ENCODE measurements around the gene HTRA3.

DNA sequence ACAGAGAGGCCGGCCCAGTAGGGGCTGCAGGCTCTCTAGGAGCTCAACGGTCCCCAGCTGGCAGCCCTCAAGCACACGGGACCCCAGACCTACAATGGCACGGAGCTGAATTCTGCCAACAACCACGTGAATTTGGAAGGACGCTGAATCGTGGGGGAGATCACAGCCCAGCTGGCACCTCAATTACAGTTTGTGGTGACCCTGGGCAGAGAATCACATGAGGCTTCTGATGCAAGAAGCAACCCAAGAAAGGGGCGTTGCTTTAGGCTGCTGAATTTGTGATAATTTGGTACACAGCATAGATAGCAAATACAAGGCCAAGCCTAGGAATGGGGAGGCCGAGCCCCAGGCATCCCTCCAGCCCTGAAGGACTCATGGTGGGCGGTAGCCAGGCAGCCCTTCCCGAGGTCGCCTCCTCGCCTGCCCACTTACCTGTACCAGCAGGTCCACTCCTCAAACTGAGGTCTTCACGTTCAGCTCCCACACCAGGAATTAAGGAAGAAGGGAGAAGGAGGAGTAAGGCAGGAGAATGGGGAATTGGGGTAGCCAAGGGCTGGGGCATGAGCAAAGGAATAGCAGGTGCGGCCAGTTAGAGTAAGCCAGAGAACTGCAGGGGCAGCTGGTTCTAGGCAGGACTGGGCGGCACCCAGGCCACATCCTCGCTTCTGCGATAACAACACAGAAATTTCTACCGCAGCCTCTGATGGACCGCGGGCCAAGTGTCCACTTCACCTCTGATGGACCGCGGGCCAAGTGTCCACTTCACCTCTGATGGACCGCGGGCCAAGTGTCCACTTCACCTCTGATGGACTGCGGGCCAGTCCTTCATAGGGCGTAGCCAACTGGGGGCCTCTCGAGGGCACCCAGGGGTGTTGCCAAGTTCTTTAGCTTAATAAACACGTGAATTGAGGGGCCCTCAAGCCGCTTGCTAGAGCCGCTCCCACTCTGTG, 23.4 kb upstream of the HTRA3 start:
- no peak for TF ChIP-seq POLR2A (IDR thresholded peaks at IDR 0.05; ENCODE audit: low read depth)
- TF ChIP-seq, protein P1, sequence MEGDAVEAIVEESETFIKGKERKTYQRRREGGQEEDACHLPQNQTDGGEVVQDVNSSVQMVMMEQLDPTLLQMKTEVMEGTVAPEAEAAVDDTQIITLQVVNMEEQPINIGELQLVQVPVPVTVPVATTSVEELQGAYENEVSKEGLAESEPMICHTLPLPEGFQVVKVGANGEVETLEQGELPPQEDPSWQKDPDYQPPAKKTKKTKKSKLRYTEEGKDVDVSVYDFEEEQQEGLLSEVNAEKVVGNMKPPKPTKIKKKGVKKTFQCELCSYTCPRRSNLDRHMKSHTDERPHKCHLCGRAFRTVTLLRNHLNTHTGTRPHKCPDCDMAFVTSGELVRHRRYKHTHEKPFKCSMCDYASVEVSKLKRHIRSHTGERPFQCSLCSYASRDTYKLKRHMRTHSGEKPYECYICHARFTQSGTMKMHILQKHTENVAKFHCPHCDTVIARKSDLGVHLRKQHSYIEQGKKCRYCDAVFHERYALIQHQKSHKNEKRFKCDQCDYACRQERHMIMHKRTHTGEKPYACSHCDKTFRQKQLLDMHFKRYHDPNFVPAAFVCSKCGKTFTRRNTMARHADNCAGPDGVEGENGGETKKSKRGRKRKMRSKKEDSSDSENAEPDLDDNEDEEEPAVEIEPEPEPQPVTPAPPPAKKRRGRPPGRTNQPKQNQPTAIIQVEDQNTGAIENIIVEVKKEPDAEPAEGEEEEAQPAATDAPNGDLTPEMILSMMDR (IDR thresholded peaks at IDR 0.05): no peak

All from esophagus muscularis mucosa (tissue), 3 donors.